Left lung (tissue), 10 donors: ENCODE measurements around the gene TMEM117. TPM values are rescaled to one million over a fixed set of nuclear protein-coding genes. Genes with fewer than 3 reads are reported as not detected.

ENCODE experiments used
- ATAC-seq: fragments of 200-7000 bp; cut with Tn5 transposase; one replicate; pipeline ENCODE4 v1.9.1; 2020; ENCODE audit warnings: moderate library complexity
- DNase-seq, 4 donors: peaks; one replicate each; pipeline ENCODE4 v3.0.0-alpha.2; 2013 to 2020
- H3K27ac ChIP-seq, 2 donors: fragments of 200-600 bp; sonication (generic) in 1 of 2; one replicate each; pipeline versions ENCODE4 v1.5.0 to v1.8.0; 2020 to 2021
- H3K27me3 ChIP-seq, 2 donors: fragments of 200-600 bp; sonication (generic) in 1 of 2; one replicate each; pipeline versions ENCODE4 v1.5.0 to v1.8.0; 2020 to 2021
- H3K36me3 ChIP-seq, 2 donors: fragments of 200-600 bp; sonication (generic) in 1 of 2; one replicate each; pipeline versions ENCODE4 v1.5.0 to v1.8.0; 2020 to 2021
- H3K4me1 ChIP-seq, 2 donors: fragments of 200-600 bp; one replicate each; pipeline ENCODE4 v1.8.0; 2021
- H3K4me3 ChIP-seq, 2 donors: fragments of 200-600 bp; sonication (generic) in 1 of 2; one replicate each; pipeline versions ENCODE4 v1.5.0 to v1.8.0; 2020 to 2021; ENCODE audit warnings: mild to moderate bottlenecking in 1 of 2
- H3K9me3 ChIP-seq, 2 donors: fragments of 200-600 bp; sonication (generic) in 1 of 2; one replicate each; pipeline versions ENCODE4 v1.5.0 to v1.8.0; 2020 to 2021
- CTCF ChIP-seq, 2 donors: fragments of 200-600 bp; sonication (generic) in 1 of 2; IDR thresholded peaks; one replicate each; pipeline versions ENCODE4 v1.5.0 to v1.8.0; 2021; ENCODE audit warnings: antibody characterized with exemption in 2 of 2
- intact Hi-C, 2 donors: fragments of 100-400 bp; cut with DNase I; formaldehyde crosslinking; loops; one replicate each; pipeline versions ENCODE4 v1.11.2 to v1.14.2; 2022
- polyA plus RNA-seq, 6 donors: library from polyadenylated mRNA; unstranded; fragments of 120-200 nt; gene quantifications; one replicate each; pipeline ENCODE4 v1.2.1, GENCODE V29; 2013; ENCODE audit not compliant: insufficient read length in 6 of 6
- total RNA-seq, 2 donors: library from RNA; stranded (reverse); fragmentation: NEBNext Ultra II Directional; extraction: Animal tissue kit (Norgen Biotek cat#: 25700); gene quantifications; one replicate each; pipeline ENCODE4 v1.2.1, GENCODE V29; 2021
- donor health status: DM: no; HTN: yes; CAD: no.
- donor health status: DM: no; HTN: no; CAD: no.

The TMEM117 gene
- total and polyA plus RNA-seq, 8 donors, result 3.9 to 7.9 (median 6.7) TPM

- no peak for TF ChIP-seq CTCF (IDR thresholded peaks at IDR 0.05)
These were observed 458.8 kb downstream of the TMEM117 start for GRCh38 chr12:44294649-44295048.

GRCh38 chr12:44295958-44296623, 460.2 kb downstream of the TMEM117 start:
- no peak overlapping the region for H3K27ac ChIP-seq
- TF ChIP-seq CTCF (IDR thresholded peaks at IDR 0.05), result no peak
- ATAC-seq, result no peak
- no peak overlapping the region for H3K4me3 ChIP-seq
- no peaks in the 10 kb centered on the region for H3K4me1 ChIP-seq
- intact Hi-C loops, result no loop called here
- no peaks in the 10 kb centered on the region for H3K36me3 ChIP-seq
- peaks cover 0 to 39% of the 10 kb centered on the region in 2 donors for H3K9me3 ChIP-seq
- DNase-seq, result no peak
- H3K27me3 ChIP-seq, result no peaks in the 10 kb centered on the region

More at GRCh38 chr12:44294649-44295048, 458.8 kb downstream of the TMEM117 start:
- intact Hi-C loops, result no loop called here
- ATAC-seq, result no peak
- H3K27me3 ChIP-seq, result no peaks in the 10 kb centered on the region
- no peaks in the 10 kb centered on the region for H3K4me1 ChIP-seq
- peaks cover 0 to 51% of the 10 kb centered on the region in 2 donors for H3K9me3 ChIP-seq
- no peak for DNase-seq
- H3K4me3 ChIP-seq, result no peak overlapping the region
- H3K36me3 ChIP-seq, result no peaks in the 10 kb centered on the region
- no peak overlapping the region for H3K27ac ChIP-seq

GRCh38 chr12:44296624-44297197, 460.8 kb downstream of the TMEM117 start:
- H3K27me3 ChIP-seq, result no peaks in the 10 kb centered on the region
- ATAC-seq (no peak), DNase-seq (no peak)
- H3K27ac ChIP-seq, result no peak overlapping the region
- intact Hi-C loops, result no loop called here
- no peak overlapping the region for H3K4me3 ChIP-seq
- no peak for TF ChIP-seq CTCF (IDR thresholded peaks at IDR 0.05)
- H3K4me1 ChIP-seq, result no peaks in the 10 kb centered on the region
- no peaks in the 10 kb centered on the region for H3K36me3 ChIP-seq
- peaks cover 0 to 33% of the 10 kb centered on the region in 2 donors for H3K9me3 ChIP-seq

GRCh38 chr12:44299524-44299923, 463.6 kb downstream of the TMEM117 start:
- no peaks in the 10 kb centered on the region for H3K4me1 ChIP-seq
- H3K36me3 ChIP-seq, result no peaks in the 10 kb centered on the region
- H3K9me3 ChIP-seq, result peaks cover 0 to 34% of the 10 kb centered on the region in 2 donors
- no peak overlapping the region for H3K4me3 ChIP-seq
- ATAC-seq, result no peak
- no peak for TF ChIP-seq CTCF (IDR thresholded peaks at IDR 0.05)
- no peaks in the 10 kb centered on the region for H3K27me3 ChIP-seq
- intact Hi-C loops, result no loop called here
- no peak overlapping the region for H3K27ac ChIP-seq
- DNase-seq, result no peak

- H3K4me1 ChIP-seq, result no peaks in the 10 kb centered on the region
- TF ChIP-seq CTCF (IDR thresholded peaks at IDR 0.05), result no peak
- ATAC-seq (no peak), DNase-seq (no peak)
- H3K36me3 ChIP-seq, result no peaks in the 10 kb centered on the region
- no peaks in the 10 kb centered on the region for H3K27me3 ChIP-seq
- H3K4me3 ChIP-seq, result no peak overlapping the region
- H3K27ac ChIP-seq, result no peak overlapping the region
- intact Hi-C loops, result no loop called here
- peaks cover 0 to 28% of the 10 kb centered on the region in 2 donors for H3K9me3 ChIP-seq
These were observed 471.8 kb downstream of the TMEM117 start for GRCh38 chr12:44307506-44308168.
